OCI-LY1 (cell line): ENCODE results near the gene RAPGEF2.

ENCODE experiments used
- EZH2 ChIP-seq: fragments of 200-600 bp; sonication (generic), shearing (Covaris generic); IDR thresholded peaks from 2 replicates; pipeline ENCODE4 v1.8.0; 2017; ENCODE audit warnings: borderline replicate concordance, mixed run types, mild to moderate bottlenecking, antibody characterized with exemption, low read length, moderate library complexity, mixed read lengths
- TF ChIP-seq, protein P1 (sequence below): fragments of 200-600 bp; sonication (generic), shearing (Covaris generic); IDR thresholded peaks from 2 replicates; pipeline ENCODE4 v1.5.1; 2017; ENCODE audit warnings: mild to moderate bottlenecking, antibody characterized with exemption, low read length, moderate library complexity, mixed read lengths

DNA sequence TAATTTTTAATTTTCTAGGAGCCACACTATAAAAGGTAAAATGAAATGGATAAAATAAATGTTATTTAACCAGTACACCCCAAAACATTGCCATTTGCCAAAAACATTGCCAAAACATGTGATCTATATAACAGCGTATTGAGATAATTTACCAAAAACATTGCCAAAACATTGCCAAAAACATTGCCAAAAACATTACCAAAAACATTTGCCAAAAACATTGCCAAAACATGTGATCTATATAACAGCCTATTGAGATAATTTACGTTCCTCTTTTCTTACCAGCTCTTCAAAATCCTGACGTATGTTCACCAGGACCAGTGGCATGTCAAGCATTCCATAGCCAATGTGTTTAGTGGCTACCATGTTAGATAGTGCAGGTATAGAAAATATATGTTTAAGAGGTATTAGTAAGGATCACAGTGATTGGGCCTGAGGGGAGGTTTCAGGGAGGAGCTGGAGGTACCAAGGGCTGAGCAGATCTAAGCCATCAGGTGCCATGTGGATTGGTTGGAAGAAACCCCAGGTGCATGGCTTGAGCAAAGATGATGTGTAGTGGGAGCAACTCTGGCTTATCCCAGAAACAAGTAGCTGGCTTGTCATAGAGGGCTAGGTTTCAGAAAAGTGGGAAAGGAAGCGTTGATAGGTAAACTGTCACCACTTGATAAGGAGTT, 42.6 kb downstream of the RAPGEF2 start:
- TF ChIP-seq, protein P1, sequence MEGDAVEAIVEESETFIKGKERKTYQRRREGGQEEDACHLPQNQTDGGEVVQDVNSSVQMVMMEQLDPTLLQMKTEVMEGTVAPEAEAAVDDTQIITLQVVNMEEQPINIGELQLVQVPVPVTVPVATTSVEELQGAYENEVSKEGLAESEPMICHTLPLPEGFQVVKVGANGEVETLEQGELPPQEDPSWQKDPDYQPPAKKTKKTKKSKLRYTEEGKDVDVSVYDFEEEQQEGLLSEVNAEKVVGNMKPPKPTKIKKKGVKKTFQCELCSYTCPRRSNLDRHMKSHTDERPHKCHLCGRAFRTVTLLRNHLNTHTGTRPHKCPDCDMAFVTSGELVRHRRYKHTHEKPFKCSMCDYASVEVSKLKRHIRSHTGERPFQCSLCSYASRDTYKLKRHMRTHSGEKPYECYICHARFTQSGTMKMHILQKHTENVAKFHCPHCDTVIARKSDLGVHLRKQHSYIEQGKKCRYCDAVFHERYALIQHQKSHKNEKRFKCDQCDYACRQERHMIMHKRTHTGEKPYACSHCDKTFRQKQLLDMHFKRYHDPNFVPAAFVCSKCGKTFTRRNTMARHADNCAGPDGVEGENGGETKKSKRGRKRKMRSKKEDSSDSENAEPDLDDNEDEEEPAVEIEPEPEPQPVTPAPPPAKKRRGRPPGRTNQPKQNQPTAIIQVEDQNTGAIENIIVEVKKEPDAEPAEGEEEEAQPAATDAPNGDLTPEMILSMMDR: no peak
- TF ChIP-seq EZH2: no peak
